GM19035 (cell line): ENCODE measurements around the gene BEX3.
A peak's percentile ranks its signal among the peaks of the same experiment; 100 is the strongest.
"Not testable (repeated sequence)": the region's sequence is repeated elsewhere in the genome, so short reads cannot be mapped to it uniquely, and the experiment has no call there.

ENCODE experiments used
- ATAC-seq: cut with Tn5 transposase; IDR thresholded peaks from one replicate; pipeline ENCODE4 v1.9.1; 2021; ENCODE audit not compliant: unreplicated experiment

BEX3 gene

DNA sequence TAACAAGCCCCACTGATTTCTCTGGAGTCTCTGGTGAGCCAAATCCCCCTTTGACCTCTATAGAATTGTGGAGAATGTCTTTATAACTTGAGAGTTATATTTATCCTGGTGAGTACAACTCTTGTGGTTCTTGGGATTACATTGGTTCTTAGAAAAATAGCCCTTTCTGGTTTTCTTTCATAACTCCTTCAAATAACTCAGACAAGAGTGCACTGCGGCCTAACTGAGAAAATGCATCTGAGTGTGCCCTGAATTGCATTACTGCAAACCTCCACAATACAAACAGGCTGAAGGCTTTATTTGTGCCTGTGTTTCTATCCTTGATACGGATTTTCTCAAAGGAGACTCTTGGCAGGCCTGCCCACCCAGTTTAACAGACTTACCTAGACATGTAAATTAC lies 2.7 kb downstream of the BEX3 start:
- ATAC-seq, result no peak

DNA sequence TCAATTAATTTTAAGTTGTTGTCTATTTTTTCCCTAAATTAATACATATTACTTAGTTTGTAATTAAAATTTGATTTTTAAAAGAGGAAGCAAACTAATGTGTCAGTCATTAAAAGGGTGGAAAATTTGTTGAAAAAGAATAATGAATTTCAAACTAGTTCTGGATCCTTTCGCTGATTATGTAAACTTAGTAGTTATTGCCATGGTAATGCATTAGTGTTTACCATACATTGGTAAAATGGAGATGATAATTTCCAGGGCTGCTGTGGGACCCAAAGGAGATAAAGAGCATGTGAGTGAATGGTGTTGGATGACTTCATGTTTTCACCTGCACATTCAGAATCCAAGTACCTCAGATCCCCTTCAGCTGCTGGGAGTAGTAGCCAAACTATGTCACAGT lies 6.5 kb downstream of the BEX3 start:
- ATAC-seq, result no peak

DNA sequence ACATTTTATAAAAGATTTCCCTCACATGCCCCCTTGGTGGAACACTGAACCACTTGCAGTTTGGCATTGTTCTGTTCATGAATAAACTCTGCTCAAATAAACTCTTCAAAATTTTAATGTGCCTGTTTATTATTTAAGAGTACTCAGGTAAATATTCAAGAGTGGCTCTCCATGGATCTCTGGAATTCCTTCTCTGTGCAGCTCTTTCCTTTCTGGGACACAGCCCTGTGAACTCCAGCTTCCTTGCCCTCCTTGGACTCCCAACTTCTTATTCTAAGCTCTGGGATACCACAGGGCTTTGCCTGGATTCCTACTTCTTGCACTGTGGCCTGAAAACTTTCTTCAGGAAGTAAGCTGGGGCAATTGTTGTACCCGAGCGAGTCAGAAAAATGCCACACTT lies 8.3 kb downstream of the BEX3 start:
- no peak for ATAC-seq

DNA sequence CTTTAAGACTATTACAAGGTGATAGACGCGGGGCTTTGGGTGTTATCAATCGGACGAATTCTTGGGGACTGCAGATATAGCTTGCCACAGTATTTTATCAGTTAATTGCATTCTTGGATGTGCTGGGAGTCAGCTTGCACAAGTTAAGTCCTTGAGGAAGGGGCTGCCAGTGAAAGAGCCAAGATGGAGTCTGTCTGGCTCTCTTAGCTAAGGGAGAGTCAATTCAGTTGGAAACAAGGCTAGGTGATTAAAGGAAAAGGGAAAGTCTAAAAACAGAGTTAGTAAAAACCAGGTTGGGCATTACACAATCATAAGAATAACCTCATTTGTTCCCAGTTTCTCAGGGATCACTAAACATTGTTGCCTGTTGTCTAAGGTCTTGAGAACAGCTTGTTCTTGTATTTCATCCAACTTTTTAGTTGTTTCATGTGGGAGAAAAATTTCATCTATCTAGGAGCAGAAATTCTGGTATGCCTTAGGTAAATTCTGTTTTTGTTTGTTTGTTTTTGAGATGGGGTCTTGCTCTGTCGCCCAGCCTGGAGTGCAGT lies 9.0 kb downstream of the BEX3 start:
- ATAC-seq, result not testable (repeated sequence)

DNA sequence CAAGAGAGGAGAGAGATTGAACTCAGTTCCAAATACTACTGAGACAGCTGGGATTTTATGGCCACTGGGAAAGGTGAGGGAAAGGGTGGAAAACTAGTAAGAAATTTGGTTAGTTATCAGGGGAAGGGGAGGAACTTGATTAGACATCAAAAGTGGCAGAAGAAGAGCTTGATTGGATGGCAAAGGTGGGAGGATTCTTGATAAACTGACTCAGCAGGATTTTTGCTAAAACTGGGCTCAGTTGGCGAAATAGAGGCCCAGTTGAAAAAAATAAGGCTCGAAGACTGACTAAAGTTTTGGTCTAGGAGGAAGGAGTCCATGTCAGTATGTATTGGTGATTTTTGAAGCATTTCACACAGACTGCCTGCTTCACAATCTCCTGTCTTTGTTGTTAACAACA lies 10.0 kb downstream of the BEX3 start:
- ATAC-seq, result no peak

DNA sequence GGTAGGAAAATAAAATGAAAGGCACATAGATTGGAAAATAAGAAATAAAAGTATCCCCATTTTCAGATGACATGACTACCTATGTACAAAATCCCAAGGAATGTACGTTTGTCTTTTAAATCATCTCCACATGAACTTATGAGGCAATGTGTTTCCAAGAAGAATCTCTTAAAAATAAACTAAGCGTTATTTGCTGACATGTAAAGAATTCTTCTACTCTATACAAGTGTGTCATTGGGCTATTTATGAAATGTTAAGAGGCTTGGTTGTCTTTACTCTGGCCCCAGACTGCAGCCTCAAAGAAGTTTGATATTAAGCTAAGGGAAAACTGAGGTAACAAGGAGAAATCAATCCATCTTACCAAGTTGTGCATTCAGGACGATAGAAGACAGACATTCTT lies 17.1 kb downstream of the BEX3 start:
- ATAC-seq, result no peak

DNA sequence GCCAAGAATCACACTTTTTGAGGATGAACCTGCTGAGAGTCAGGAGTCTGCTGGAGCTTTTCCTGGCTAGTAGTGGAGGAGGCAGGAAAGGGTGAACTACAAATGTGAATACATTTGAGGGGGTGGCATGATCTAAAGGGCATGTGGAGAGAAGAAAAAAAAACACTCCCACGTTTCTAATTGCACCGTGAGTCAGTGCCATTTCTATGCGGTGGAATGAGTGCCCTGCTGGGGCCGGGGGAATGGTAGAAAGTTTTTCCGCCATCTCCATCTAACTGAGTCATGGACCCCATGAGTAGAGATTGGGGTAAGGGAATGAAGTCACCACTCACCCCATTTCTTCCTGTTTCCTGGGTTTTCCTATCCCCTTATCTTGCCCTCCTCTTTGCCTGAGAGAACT lies 19.8 kb downstream of the BEX3 start:
- no peak for ATAC-seq

DNA sequence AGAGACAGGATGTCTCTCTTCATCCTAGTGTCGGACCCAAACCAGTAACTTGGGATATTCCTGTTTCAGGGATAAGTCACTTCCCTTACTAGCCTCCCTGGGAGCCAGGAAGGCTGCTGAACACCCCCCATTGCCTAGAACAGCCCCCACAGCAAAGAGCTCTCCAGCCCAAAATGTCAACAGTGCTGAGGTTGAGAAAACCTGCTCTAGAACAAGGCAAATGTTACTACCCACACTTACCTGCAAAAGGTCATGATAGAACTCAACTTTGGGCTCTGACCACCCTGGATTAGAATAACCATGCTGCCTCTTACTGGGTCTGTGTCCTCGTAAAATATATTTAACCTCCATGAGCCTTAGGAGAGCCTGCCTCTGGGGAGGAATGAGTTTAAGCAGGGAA lies 20.3 kb downstream of the BEX3 start:
- no peak for ATAC-seq

DNA sequence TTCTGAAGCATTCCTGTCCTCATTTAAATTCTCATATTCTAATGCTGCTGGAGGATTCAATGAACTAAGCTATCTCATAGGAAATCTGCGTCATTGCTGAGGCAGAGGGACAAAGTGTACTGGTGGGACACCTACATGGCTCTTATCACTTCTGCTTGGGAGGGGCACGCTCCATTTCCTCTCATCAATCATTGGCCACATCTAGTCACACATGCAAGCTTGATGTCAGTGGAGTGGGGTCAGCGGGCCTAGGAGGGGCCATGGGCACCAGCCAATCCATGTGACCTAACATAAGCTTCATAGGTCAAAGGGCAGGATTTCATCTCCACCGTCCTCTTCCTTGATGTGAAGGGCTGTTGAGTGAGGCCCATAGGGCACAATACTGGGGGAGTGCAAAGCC lies 21.4 kb downstream of the BEX3 start:
- ATAC-seq, result no peak

DNA sequence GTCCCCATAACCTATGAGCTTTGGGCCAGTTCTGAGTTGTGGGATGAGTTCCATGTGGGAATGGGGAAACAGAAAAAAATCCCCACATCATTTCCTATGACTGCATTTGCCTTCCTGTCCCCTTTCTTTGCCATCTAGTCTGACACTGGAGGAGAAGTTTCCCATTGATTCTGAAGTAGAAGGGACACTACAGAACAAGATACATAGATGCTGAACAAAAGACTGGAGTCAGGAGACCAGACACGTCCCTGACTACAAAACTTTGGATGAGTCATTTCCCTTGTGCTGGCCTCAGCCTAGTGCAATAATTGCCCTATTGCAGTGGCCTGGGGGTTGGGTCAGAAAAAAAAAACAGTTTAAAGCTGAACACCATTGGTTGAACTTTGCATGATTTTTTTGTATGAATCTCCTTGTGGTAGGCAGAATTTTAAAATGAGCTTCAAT lies 22.1 kb downstream of the BEX3 start:
- ATAC-seq, result no peak

DNA sequence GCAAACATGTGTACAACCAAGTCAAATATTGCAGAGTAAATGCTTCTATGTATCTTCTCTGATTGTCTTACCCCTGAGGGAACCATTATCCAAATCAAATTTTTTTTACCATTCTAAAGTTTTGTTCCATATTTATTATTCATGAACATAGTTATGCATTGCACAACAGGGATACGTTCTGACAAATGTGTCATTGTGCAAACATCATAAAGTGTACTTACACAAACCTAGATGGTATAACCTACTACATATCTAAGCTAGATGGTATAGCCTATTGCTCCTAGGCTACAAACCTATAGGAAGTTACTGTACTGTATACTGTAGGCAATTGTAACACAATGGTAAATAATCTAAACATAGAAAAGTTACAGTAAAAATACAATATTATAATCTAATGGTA lies 23.4 kb downstream of the BEX3 start:
- no peak for ATAC-seq

DNA sequence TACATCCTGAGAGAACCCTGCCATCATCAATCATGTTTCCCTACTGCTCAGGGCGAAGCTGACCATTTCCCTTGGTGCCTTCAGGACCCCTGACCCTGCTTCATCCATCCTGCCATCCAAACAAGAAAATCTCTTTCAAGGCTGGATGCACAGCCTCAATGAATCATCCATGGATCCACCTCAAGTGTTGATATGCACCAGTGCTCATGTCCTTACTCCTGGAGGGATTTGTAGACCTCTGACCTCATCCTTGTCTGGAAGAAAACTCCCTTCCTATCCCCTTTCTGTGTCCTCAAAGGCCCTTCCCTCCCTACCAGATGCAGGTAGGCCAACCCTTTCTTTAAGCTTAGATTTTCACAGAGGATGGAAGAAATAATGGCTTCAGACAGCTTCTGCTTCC lies 24.6 kb downstream of the BEX3 start:
- no peak for ATAC-seq

DNA sequence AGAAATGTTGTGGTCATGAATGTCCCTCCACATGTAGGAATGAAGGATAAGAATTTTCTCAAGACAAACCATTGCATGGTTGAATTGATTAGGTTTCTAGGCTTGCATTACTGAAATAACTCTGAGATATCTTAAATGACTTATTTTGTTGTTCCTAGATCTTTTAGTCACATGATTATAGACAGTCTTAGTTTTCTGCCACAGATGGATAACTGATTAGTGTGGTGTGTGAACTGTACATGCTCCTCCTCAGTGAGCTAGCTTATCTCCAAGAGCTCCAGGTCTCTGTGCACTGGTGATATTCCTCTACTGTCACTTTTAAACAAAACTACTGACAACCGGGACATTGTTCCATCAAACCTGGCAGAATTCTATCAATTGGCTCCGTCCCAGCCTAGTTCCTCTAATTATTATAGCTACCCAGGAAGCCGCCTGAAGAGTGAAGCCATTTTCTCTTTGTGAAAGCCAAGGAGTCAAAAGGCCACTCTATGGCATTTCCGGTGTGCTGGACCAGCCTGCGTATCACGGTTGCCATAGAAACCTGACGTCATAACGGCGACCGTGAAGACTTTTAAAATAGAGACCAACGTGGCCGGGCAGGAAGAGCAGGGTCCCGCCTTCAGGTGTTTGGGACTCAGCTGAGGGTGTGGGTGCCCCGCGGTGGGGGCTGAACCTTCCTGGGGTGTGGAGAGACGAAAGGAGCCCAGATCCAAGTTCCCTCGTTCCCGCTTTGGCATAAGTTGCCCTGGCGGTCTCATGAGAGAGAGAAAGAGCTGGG lies 28.1 kb downstream of the BEX3 start:
- ATAC-seq, result peak; percentile 100

DNA sequence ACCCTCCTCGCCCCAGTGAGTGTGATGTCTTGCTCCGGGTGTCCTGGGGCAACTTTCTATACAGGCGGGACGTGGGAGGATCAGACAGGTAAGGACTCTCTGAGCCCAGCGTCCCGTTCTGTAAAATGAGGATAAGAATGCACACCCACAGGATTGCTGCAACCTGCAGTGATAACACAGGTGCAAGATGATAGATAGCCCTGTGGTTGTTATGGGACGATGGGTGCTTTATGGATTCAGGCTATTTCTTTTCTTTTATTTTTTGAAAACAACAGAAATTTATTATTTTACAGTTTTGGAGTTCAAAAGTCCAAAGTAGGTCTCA lies 28.6 kb downstream of the BEX3 start:
- ATAC-seq, result no peak

DNA sequence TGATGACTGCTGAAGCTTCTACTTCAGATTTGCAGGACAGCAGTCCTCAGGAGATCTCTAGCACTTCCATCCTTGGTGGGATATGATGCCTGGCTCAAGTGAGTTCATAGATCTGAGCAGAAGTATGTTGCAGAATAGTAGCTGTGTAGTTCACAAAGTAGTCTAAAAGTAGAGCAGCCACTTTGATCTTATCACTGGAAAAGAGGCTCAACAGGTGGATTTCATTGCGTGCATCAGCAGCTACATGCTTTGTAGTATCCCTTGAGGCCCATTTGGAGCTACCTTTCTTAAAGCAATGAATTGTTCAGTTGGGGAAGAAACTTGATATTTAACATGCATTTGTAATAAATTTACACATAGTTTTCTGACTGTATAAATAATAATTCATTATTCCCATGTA lies 29.9 kb downstream of the BEX3 start:
- no peak for ATAC-seq

DNA sequence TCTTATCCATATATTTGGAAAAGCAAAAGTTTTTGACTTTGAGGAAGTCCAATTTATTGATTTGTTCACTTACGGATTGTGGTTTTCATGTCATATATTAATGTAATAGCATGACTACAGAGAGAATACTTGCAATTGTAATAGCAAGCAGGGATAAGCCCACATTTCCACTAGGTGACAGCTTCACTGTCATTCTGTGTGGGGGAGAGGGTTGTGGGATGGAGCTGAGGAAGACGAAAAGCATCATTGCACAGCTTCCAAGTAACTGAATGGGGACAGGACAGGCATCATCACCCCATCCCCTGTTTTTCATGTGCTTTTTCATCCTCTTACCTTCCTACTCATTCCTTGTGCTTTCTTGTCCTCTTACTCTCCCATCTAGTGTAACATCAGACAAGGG lies 31.4 kb downstream of the BEX3 start:
- no peak for ATAC-seq

DNA sequence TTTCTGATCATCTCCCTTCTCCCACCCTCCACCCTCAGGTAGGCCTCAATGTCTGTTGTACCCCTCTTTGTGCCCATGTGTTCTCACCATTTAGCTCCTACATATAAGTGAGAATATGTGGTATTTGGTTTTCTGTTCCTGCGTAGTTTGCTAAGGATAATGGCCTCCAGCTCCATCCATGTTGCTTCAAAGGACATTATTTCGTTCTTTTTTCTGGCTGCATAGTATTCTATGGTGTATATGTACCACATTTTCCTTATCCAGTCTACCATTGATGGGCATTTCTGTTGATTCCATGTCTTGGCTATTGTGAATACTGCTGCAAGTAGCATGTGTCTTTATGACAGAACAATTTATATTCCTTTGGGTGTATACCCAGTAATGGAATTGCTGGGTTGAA lies 35.4 kb downstream of the BEX3 start:
- not testable (repeated sequence) for ATAC-seq

DNA sequence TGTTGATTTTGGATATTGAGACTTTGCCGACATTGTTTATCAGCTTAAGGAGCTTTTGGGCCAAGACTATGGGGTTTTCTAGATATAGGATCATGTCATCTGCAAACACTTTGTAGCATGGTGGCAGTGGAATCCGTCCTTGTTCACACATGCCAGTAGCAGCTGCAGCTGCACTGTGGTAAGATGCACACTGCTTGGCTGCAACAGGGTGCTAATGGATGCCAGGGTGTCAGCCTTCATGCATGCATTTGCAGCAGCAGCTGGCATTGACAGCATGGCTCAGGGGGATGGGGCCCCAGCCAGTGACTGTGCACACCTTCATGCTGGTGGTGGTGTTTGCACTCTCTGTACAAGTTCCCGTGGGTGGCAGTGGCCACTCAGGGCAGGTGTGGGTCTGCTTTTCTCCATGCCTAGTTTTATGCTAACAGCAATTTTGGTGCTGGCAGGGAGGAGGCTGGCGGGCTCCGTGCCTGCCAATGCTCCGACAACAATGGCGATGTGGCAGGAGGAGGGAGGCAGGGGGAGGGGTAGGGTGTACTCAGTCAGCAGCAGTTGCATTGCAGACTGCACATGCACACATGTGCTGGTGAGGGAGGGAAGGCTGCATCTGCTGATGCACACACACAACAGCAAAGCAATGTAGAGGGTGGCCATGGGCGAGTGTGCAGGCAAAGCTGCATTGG lies 37.5 kb downstream of the BEX3 start:
- no peak for ATAC-seq

DNA sequence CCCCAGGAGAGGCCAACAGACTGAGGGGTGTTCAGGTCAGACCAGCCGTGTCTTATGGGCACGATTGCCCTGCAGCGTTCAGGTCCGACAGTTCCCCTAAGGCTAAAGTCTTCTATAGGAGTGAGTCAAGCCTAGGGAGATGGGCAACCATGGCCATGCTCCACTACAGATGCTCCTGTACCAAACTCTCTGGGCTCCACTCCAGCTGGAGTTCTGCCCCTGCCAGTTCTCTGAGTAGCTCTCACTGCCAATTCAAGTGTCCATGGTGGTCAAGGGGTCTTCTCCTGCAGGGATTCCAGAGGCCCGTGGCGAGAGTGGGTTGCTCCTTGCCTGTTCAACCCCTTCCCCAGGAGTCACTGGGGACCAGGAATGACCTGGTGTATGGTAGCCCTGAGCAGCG lies 38.2 kb downstream of the BEX3 start:
- no peak for ATAC-seq

DNA sequence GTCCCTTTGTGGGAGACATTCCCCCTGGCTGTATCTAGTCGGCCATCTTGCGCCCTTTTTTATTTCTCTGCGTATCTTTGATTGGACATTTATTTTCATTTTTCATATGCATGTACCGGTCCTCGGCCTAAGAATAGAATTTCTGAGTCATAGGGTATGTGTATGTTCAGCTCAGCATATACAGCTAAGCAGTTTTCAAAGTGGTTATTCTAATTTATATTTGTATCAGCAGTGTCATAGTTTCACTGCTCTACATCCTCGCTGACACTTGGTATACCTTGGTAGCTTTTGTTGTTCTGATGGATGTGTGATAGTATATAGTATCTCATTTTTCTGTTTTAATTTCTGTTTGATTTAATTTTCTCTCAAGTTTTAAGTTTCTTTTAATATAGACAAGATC lies 38.7 kb downstream of the BEX3 start:
- ATAC-seq, result no peak

DNA sequence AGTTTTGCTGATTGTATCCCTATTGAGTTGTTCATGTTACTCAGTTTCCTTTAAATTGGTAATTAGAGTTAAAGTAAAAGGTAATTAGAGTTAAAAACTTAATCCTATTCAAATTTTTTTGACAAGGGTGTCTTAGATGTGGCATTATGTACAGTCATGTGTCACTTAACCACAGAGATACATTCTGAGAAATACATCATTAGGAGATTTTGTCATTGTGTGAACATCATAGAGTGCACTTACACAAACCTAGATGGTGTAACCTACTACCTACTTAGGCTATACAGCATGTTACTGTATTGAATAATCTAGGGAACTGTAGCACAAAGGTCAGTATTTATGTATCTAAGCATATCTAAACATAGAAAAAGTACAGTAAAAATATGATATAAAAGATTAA lies 39.2 kb downstream of the BEX3 start:
- ATAC-seq, result no peak

DNA sequence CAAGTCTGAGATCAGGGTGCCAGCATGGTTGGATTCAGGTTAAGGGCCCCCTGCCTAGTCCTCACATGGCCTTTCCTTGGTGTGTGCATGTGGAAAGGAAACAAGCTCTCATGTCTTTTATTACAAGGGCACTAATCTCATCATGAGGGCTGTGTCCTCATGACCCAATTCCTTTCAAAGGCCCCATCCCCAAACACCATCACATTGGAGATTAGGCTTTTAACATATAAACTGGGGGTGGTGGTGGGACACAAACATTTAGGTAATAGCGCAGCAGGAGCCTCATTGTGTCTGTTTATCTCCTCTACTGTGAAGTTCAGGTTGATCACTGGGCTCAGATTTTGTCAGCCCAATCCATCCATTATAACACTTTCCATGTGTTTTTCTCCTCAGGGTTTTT lies 41.0 kb downstream of the BEX3 start:
- no peak for ATAC-seq

DNA sequence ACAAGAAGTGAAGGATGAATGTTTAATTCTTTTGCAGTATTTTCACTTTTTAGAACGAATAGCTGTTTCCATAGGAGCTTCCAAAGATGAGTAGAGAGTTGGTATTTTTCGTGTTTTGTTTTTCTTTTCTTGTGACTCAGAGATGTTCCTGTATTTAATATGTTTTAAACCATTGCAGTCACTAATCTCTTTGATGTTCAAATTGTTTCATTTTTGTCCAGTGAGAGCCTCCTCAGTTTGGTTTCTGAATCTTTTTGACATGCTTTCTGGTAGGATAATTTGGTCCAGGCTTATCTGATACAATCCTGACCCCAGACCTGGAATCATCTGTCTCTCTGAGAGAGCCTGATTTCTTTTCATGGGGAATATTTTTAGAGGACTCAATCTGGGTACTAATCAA lies 41.6 kb downstream of the BEX3 start:
- ATAC-seq, result no peak
